Endothelial cell of umbilical vein (primary cell): ENCODE measurements around the gene PINK1. TPM values are rescaled to one million over a fixed set of nuclear protein-coding genes. Genes with fewer than 3 reads are reported as not detected.

Experiments used
- BruUV-seq: library from RNA; stranded (reverse); fragments of 400-500 nt; replicated peaks from 2 replicates; lab custom pipeline; 2021; lab: Mats Ljungman, UMichigan
- CTCF ChIA-PET: fragments of 300-600, 350-600 bp; sonication (Branson Sonifier 250); formaldehyde crosslinking; loops from one replicate; lab custom pipeline; 2021; ENCODE audit warnings: antibody characterized with exemption, inconsistent platforms; lab: Charles Lee
- POLR2A ChIA-PET: fragments of 300-600, 350-600 bp; sonication (Branson Sonifier 250); formaldehyde crosslinking; loops from one replicate; lab custom pipeline; 2021; ENCODE audit warnings: antibody characterized with exemption, inconsistent platforms; lab: Charles Lee
- DNase-seq: peaks from one replicate; pipeline ENCODE4 v3.0.0-alpha.2; 2011; ENCODE audit warnings: low read depth, low spot score
- FAIRE-seq: peaks from 2 replicates; lab custom pipeline; 2011; peaks lifted over from hg19 to GRCh38; lab: Jason Lieb, UNC
- H2AFZ ChIP-seq: 2 replicates; pipeline ENCODE4 v1.6.0; 2012; ENCODE audit warnings: low read depth, low read length, control low read depth, inconsistent platforms
- H3K27ac ChIP-seq: 2 replicates; pipeline ENCODE4 v1.5.1; 2011; ENCODE audit warnings: low read depth, mild to moderate bottlenecking, control low read depth, low read length, moderate library complexity; ENCODE audit not compliant: insufficient read depth
- H3K27me3 ChIP-seq, 2 experiments: 2 replicates each; pipeline versions ENCODE4 v1.6.0 to v1.6.1; 2011; ENCODE audit warnings: low read length in 2 of 2, mixed read lengths in 1 of 2; ENCODE audit not compliant: control insufficient read depth in 2 of 2, insufficient read depth in 2 of 2
- H3K36me3 ChIP-seq, 2 experiments: 2 replicates in 1 of 2; 3 replicates in 1 of 2; pipeline ENCODE4 v1.5.1; 2011; ENCODE audit warnings: low read length in 2 of 2, mild to moderate bottlenecking in 1 of 2, moderate library complexity in 1 of 2; ENCODE audit not compliant: control insufficient read depth in 2 of 2, insufficient read depth in 2 of 2; ENCODE audit errors: extremely low read depth in 1 of 2
- H3K4me1 ChIP-seq: 3 replicates; pipeline ENCODE4 v1.5.1; 2011; ENCODE audit warnings: mild to moderate bottlenecking, low read length; ENCODE audit not compliant: control insufficient read depth, insufficient read depth; ENCODE audit errors: extremely low read depth
- H3K4me2 ChIP-seq: 2 replicates; pipeline ENCODE4 v1.6.1; 2011; ENCODE audit warnings: low read length, control low read depth, mixed read lengths; ENCODE audit not compliant: insufficient read depth
- H3K4me3 ChIP-seq, 3 experiments: fragments of 200-600 bp in 1 of 3; sonication (generic), shearing (Covaris generic) in 1 of 3; replicated peaks in 1 of 3; 2 replicates each; pipeline ENCODE4 v1.5.1; 2011 to 2016; ENCODE audit warnings: control low read depth in 3 of 3, low read length in 3 of 3, mild to moderate bottlenecking in 2 of 3, inconsistent platforms in 1 of 3, low read depth in 1 of 3, moderate library complexity in 1 of 3; ENCODE audit not compliant: insufficient read depth in 1 of 3
- H3K79me2 ChIP-seq: 2 replicates; pipeline ENCODE4 v1.6.0; 2012; ENCODE audit warnings: low read length, inconsistent platforms; ENCODE audit not compliant: control insufficient read depth, insufficient read depth
- H3K9ac ChIP-seq: replicated peaks from 2 replicates; pipeline ENCODE3; 2011; ENCODE audit warnings: low read length, control low read depth; ENCODE audit not compliant: insufficient read depth; ENCODE audit errors: extremely low read depth
- H3K9me1 ChIP-seq: replicated peaks from 3 replicates; pipeline ENCODE4 v1.6.0; 2011; ENCODE audit warnings: mild to moderate bottlenecking, low read length; ENCODE audit not compliant: control insufficient read depth, insufficient read depth; ENCODE audit errors: extremely low read depth
- H3K9me3 ChIP-seq: replicated peaks from 2 replicates; pipeline ENCODE4 v1.5.1; 2012; ENCODE audit warnings: low read length, inconsistent platforms; ENCODE audit not compliant: control insufficient read depth, insufficient read depth
- H4K20me1 ChIP-seq: replicated peaks from 2 replicates; pipeline ENCODE3; 2011; ENCODE audit warnings: mild to moderate bottlenecking, low read length; ENCODE audit not compliant: control insufficient read depth, insufficient read depth; ENCODE audit errors: extremely low read depth
- EZH2 ChIP-seq: IDR thresholded peaks from 2 replicates; pipeline ENCODE4 v1.6.1; 2012; ENCODE audit warnings: borderline replicate concordance, low read depth, mild to moderate bottlenecking, moderate library complexity, low read length, inconsistent platforms; ENCODE audit not compliant: severe bottlenecking
- FOS ChIP-seq: IDR thresholded peaks from 2 replicates; pipeline ENCODE4 v1.6.1; 2011; ENCODE audit warnings: mild to moderate bottlenecking, low read length, moderate library complexity, borderline replicate concordance; ENCODE audit not compliant: insufficient read depth
- GATA2 ChIP-seq: IDR thresholded peaks from 2 replicates; pipeline ENCODE4 v1.7.0; 2011; ENCODE audit warnings: low read depth, mild to moderate bottlenecking, moderate library complexity, mixed read lengths, low read length; ENCODE audit not compliant: insufficient read length, insufficient read depth
- JUN ChIP-seq: IDR thresholded peaks from 2 replicates; pipeline ENCODE4 v1.6.1; 2011; ENCODE audit warnings: borderline replicate concordance, low read depth; ENCODE audit not compliant: insufficient read length, insufficient read depth
- MAX ChIP-seq: IDR thresholded peaks from 2 replicates; pipeline ENCODE4 v1.6.1; 2011; ENCODE audit not compliant: insufficient read depth, insufficient read length
- MYC ChIP-seq: IDR thresholded peaks from one replicate; pipeline ENCODE4 v1.6.1; 2011; ENCODE audit warnings: mild to moderate bottlenecking, low read depth, low read length
- POLR2A ChIP-seq: IDR thresholded peaks from 2 replicates; pipeline ENCODE4 v1.6.1; 2012; ENCODE audit warnings: low read depth, mild to moderate bottlenecking, control low read depth, low read length
- POLR2AphosphoS5 ChIP-seq: IDR thresholded peaks from 2 replicates; pipeline ENCODE4 v1.6.1; 2012; ENCODE audit warnings: low read depth, mild to moderate bottlenecking, control low read depth, low read length, moderate library complexity; ENCODE audit not compliant: insufficient read depth
- dilution Hi-C: fragments of 300-500 bp; cut with MboI; formaldehyde crosslinking; loops from one replicate; pipeline ENCODE4 v1.15.0; 2019; ENCODE audit warnings: low sequenced_read_pairs; ENCODE audit not compliant: extremely low pct_ligation_motif_present
- intact Hi-C: fragments of 100-400 bp; cut with micrococcal nuclease; formaldehyde crosslinking; loops from one replicate; pipeline ENCODE4 v1.10.0; 2022
- polyA plus RNA-seq, 4 experiments: library from polyadenylated mRNA; depleted of rRNA in 3 of 4; stranded (reverse) in 3 of 4; unstranded in 1 of 4; fragments of >200 nt; gene quantifications; 2 replicates each; pipeline versions ENCODE4 v1.2.1 to v1.2.3, GENCODE V29; 2011 to 2012; ENCODE audit warnings: missing spikeins in 1 of 4
- total RNA-seq: library from RNA; stranded (reverse); gene quantifications from 2 replicates; pipeline ENCODE4 v1.2.3, GENCODE V29; 2021
- TF ChIP-seq, protein P1 (sequence below), 2 donors: IDR thresholded peaks; 1 replicate in 1 of 2; 2 replicates in 1 of 2; pipeline ENCODE4 v1.5.1; 2011; ENCODE audit warnings: low read length in 2 of 2, mild to moderate bottlenecking in 2 of 2, moderate library complexity in 2 of 2, control low read depth in 1 of 2, inconsistent platforms in 1 of 2, low read depth in 1 of 2; ENCODE audit not compliant: insufficient read depth in 1 of 2; ENCODE audit errors: extremely low read depth in 1 of 2

Gene PINK1
- total and polyA plus RNA-seq, 2 donors (not counting 3 experiments of a cell fraction or from before 2014, with no cell fraction given), result 27.3 to 27.9 TPM

- TF ChIP-seq JUN (no peak), EZH2 (no peak), MAX (no peak), MYC (no peak), FOS (no peak), GATA2 (no peak), POLR2AphosphoS5 (no peak), POLR2A (no peak)
- TF ChIP-seq, protein P1, sequence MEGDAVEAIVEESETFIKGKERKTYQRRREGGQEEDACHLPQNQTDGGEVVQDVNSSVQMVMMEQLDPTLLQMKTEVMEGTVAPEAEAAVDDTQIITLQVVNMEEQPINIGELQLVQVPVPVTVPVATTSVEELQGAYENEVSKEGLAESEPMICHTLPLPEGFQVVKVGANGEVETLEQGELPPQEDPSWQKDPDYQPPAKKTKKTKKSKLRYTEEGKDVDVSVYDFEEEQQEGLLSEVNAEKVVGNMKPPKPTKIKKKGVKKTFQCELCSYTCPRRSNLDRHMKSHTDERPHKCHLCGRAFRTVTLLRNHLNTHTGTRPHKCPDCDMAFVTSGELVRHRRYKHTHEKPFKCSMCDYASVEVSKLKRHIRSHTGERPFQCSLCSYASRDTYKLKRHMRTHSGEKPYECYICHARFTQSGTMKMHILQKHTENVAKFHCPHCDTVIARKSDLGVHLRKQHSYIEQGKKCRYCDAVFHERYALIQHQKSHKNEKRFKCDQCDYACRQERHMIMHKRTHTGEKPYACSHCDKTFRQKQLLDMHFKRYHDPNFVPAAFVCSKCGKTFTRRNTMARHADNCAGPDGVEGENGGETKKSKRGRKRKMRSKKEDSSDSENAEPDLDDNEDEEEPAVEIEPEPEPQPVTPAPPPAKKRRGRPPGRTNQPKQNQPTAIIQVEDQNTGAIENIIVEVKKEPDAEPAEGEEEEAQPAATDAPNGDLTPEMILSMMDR (IDR thresholded peaks at IDR 0.05; ENCODE audit: extremely low read depth in 1 of 2, insufficient read depth in 1 of 2, low read depth in 1 of 2, low read length in 2 of 2), result no peak
- no peak overlapping the region for H3K27ac ChIP-seq
- H3K36me3 ChIP-seq, result no peaks in the 10 kb centered on the region
- no peak overlapping the region for H2AFZ ChIP-seq
- CTCF ChIA-PET, result interaction anchor here (2.2 kb wide), 1 partner anchor 13 kb away, joined by 8 read pairs; the partner anchor contains the start of gene PINK1
- no peak overlapping the region for H3K9ac ChIP-seq
- no peak overlapping the region for H3K4me2 ChIP-seq
- H3K9me3 ChIP-seq, result no peaks in the 10 kb centered on the region
- BruUV-seq, result no TSS peak
- POLR2A ChIA-PET, result no interaction called here
- no peaks in the 10 kb centered on the region for H3K9me1 ChIP-seq
- dilution Hi-C loops, result no loop called here
- no peaks in the 10 kb centered on the region for H4K20me1 ChIP-seq
- intact Hi-C loops, result no loop called here
- no peak for DNase-seq
- H3K79me2 ChIP-seq, result no peaks in the 10 kb centered on the region
- H3K4me1 ChIP-seq, result no peaks in the 10 kb centered on the region
- no peak for FAIRE-seq
- peaks cover 0 to 2% of the 10 kb centered on the region in 2 experiments for H3K27me3 ChIP-seq
- no peak overlapping the region for H3K4me3 ChIP-seq
Measured at GRCh38 chr1:20619999-20620398, 13.3 kb upstream of the PINK1 start.
